ENCODE measurements around the gene POTEM.
"Not testable (repeated sequence)": the region's sequence is repeated elsewhere in the genome, so short reads cannot be mapped to it uniquely, and the experiment has no call there.

POTEM gene

GRCh38 chr14:18963276-18963675, 4.0 kb upstream of the POTEM start:
- H3K36me3 ChIP-seq (ENCODE audit: control insufficient read depth in 5 of 5, insufficient read depth in 5 of 5, low read length in 5 of 5); H3K4me1 ChIP-seq (ENCODE audit: control insufficient read depth in 5 of 5, insufficient read depth in 5 of 5, low read length in 5 of 5); H3K9me3 ChIP-seq (ENCODE audit: control insufficient read depth in 5 of 5, low read length in 5 of 5); H3K9ac ChIP-seq (ENCODE audit: low read length in 5 of 5); H3K27me3 ChIP-seq (ENCODE audit: control insufficient read depth in 5 of 5, insufficient read depth in 4 of 5, low read length in 5 of 5); H3K4me3 ChIP-seq (ENCODE audit: low read depth in 1 of 5, low read length in 5 of 5); H3K27ac ChIP-seq (ENCODE audit: low read depth, low read length): not testable (repeated sequence)

GRCh38 chr14:18964878-18965277, 2.4 kb upstream of the POTEM start:
- H3K4me3 ChIP-seq (ENCODE audit: low read depth in 1 of 5, low read length in 5 of 5); H3K4me1 ChIP-seq (ENCODE audit: control insufficient read depth in 5 of 5, insufficient read depth in 5 of 5, low read length in 5 of 5); H3K9ac ChIP-seq (ENCODE audit: low read length in 5 of 5); H3K9me3 ChIP-seq (ENCODE audit: control insufficient read depth in 5 of 5, low read length in 5 of 5); H3K27ac ChIP-seq (ENCODE audit: low read depth, low read length); H3K36me3 ChIP-seq (ENCODE audit: control insufficient read depth in 5 of 5, insufficient read depth in 5 of 5, low read length in 5 of 5); H3K27me3 ChIP-seq (ENCODE audit: control insufficient read depth in 5 of 5, insufficient read depth in 4 of 5, low read length in 5 of 5): not testable (repeated sequence)

DNA sequence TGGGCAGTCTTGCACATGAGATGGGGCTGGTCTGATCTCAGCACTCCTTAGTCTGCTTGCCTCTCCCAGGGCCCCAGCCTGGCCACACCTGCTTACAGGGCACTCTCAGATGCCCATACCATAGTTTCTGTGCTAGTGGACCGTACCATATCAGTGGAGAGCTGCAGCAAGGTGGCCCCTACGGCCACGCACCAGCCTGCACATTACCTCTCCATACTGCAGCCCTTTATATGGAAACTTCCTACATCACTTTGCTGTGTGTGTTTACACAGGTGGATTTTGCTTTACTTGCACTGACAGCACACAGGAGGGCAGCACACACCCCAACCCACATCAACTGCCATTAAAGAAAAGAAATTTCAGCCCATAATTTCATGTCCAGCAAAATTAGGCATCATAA, 35.3 kb downstream of the POTEM start:
- H3K4me3 ChIP-seq (ENCODE audit: low read depth in 1 of 5, low read length in 5 of 5); H3K9ac ChIP-seq (ENCODE audit: low read length in 5 of 5); H3K27ac ChIP-seq (ENCODE audit: low read depth, low read length); H3K36me3 ChIP-seq (ENCODE audit: control insufficient read depth in 5 of 5, insufficient read depth in 5 of 5, low read length in 5 of 5); H3K9me3 ChIP-seq (ENCODE audit: control insufficient read depth in 5 of 5, low read length in 5 of 5); H3K4me1 ChIP-seq (ENCODE audit: control insufficient read depth in 5 of 5, insufficient read depth in 5 of 5, low read length in 5 of 5); H3K27me3 ChIP-seq (ENCODE audit: control insufficient read depth in 5 of 5, insufficient read depth in 4 of 5, low read length in 5 of 5): not testable (repeated sequence)

- not testable (repeated sequence) for H3K4me1 ChIP-seq (ENCODE audit: control insufficient read depth in 5 of 5, insufficient read depth in 5 of 5, low read length in 5 of 5); H3K36me3 ChIP-seq (ENCODE audit: control insufficient read depth in 5 of 5, insufficient read depth in 5 of 5, low read length in 5 of 5); H3K4me3 ChIP-seq (ENCODE audit: low read depth in 1 of 5, low read length in 5 of 5); H3K27me3 ChIP-seq (ENCODE audit: control insufficient read depth in 5 of 5, insufficient read depth in 4 of 5, low read length in 5 of 5); H3K9ac ChIP-seq (ENCODE audit: low read length in 5 of 5); H3K9me3 ChIP-seq (ENCODE audit: control insufficient read depth in 5 of 5, low read length in 5 of 5); H3K27ac ChIP-seq (ENCODE audit: low read depth, low read length)
Measured at GRCh38 chr14:19006490-19006889, 39.3 kb downstream of the POTEM start.

- not testable (repeated sequence) for H3K9me3 ChIP-seq (ENCODE audit: control insufficient read depth in 5 of 5, low read length in 5 of 5); H3K9ac ChIP-seq (ENCODE audit: low read length in 5 of 5); H3K4me1 ChIP-seq (ENCODE audit: control insufficient read depth in 5 of 5, insufficient read depth in 5 of 5, low read length in 5 of 5); H3K27ac ChIP-seq (ENCODE audit: low read depth, low read length); H3K36me3 ChIP-seq (ENCODE audit: control insufficient read depth in 5 of 5, insufficient read depth in 5 of 5, low read length in 5 of 5); H3K4me3 ChIP-seq (ENCODE audit: low read depth in 1 of 5, low read length in 5 of 5); H3K27me3 ChIP-seq (ENCODE audit: control insufficient read depth in 5 of 5, insufficient read depth in 4 of 5, low read length in 5 of 5)
Measured at GRCh38 chr14:19007678-19008077, 40.4 kb downstream of the POTEM start.

DNA sequence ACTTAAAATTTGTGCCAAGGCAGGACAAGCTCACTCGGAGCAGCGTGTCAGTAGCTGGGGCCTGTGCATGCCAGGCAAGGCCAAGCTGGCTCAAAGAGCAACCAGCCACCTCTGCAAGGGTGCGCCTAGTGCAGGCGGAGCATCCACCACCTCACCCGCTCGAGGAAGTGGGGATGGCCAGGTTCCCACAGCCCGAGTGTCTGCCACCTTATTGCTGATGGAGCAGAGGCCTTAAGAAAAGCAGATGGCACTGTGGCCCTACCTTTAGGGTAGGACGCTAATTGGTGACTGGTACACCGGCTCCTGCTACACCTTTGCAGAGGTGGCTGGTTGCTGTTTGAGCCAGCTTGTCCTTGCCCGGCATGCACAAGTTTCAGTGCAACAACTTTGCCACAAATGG, 43.8 kb downstream of the POTEM start:
- not testable (repeated sequence) for H3K27ac ChIP-seq (ENCODE audit: low read depth, low read length); H3K4me3 ChIP-seq (ENCODE audit: low read depth in 1 of 5, low read length in 5 of 5); H3K4me1 ChIP-seq (ENCODE audit: control insufficient read depth in 5 of 5, insufficient read depth in 5 of 5, low read length in 5 of 5)

DNA sequence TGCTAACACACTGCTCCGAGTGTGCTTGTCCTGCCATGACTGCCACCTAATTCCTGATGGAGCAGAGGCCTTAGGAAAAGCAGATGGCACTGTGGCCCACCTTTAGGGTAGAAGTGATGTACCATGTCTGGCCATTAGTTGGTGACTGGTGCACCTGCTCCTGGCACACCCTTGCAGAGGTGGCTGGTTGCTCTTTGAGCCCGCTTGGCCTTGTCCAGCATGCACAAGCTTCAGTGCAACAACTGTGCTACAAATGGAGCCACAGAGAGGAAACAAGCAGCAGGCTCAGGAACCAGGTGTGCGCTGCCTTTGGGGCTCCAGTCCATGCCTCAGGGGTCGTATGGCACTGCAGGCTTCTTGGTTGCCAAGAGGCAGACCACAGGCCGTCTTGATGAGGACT, 44.5 kb downstream of the POTEM start:
- H3K9ac ChIP-seq (ENCODE audit: low read length in 5 of 5); H3K27me3 ChIP-seq (ENCODE audit: control insufficient read depth in 5 of 5, insufficient read depth in 4 of 5, low read length in 5 of 5); H3K4me3 ChIP-seq (ENCODE audit: low read depth in 1 of 5, low read length in 5 of 5); H3K9me3 ChIP-seq (ENCODE audit: control insufficient read depth in 5 of 5, low read length in 5 of 5); H3K4me1 ChIP-seq (ENCODE audit: control insufficient read depth in 5 of 5, insufficient read depth in 5 of 5, low read length in 5 of 5); H3K36me3 ChIP-seq (ENCODE audit: control insufficient read depth in 5 of 5, insufficient read depth in 5 of 5, low read length in 5 of 5); H3K27ac ChIP-seq (ENCODE audit: low read depth, low read length): not testable (repeated sequence)

More for the DNA sequence above, 43.8 kb downstream of the POTEM start:
- H3K9me3 ChIP-seq (ENCODE audit: control insufficient read depth in 5 of 5, low read length in 5 of 5); H3K36me3 ChIP-seq (ENCODE audit: control insufficient read depth in 5 of 5, insufficient read depth in 5 of 5, low read length in 5 of 5); H3K9ac ChIP-seq (ENCODE audit: low read length in 5 of 5); H3K27me3 ChIP-seq (ENCODE audit: control insufficient read depth in 5 of 5, insufficient read depth in 4 of 5, low read length in 5 of 5): not testable (repeated sequence)

DNA sequence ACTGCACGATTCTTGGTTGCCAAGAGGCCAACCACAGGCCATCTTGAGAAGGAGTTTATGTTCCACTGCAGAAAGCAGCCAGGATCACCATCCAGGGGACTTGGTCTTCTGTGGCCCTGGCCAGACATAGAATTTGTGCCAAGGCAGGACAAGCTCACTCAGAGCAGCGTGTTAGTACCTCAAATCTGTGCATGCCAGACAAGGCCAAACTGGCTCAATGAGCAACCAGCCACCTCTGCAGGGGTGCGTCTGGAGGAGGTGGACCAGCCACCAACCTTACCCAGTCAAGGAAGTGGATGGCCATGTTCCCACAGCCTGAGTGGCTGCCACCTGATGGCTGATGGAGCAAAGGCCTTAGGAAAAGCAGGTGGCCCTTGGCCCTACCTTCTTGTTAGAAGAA, 48.0 kb downstream of the POTEM start:
- H3K27me3 ChIP-seq (ENCODE audit: control insufficient read depth in 5 of 5, insufficient read depth in 4 of 5, low read length in 5 of 5); H3K36me3 ChIP-seq (ENCODE audit: control insufficient read depth in 5 of 5, insufficient read depth in 5 of 5, low read length in 5 of 5); H3K4me3 ChIP-seq (ENCODE audit: low read depth in 1 of 5, low read length in 5 of 5); H3K4me1 ChIP-seq (ENCODE audit: control insufficient read depth in 5 of 5, insufficient read depth in 5 of 5, low read length in 5 of 5); H3K9ac ChIP-seq (ENCODE audit: low read length in 5 of 5); H3K9me3 ChIP-seq (ENCODE audit: control insufficient read depth in 5 of 5, low read length in 5 of 5); H3K27ac ChIP-seq (ENCODE audit: low read depth, low read length): not testable (repeated sequence)

- H3K36me3 ChIP-seq (ENCODE audit: control insufficient read depth in 5 of 5, insufficient read depth in 5 of 5, low read length in 5 of 5); H3K27me3 ChIP-seq (ENCODE audit: control insufficient read depth in 5 of 5, insufficient read depth in 4 of 5, low read length in 5 of 5); H3K27ac ChIP-seq (ENCODE audit: low read depth, low read length); H3K4me3 ChIP-seq (ENCODE audit: low read depth in 1 of 5, low read length in 5 of 5); H3K9ac ChIP-seq (ENCODE audit: low read length in 5 of 5); H3K9me3 ChIP-seq (ENCODE audit: control insufficient read depth in 5 of 5, low read length in 5 of 5); H3K4me1 ChIP-seq (ENCODE audit: control insufficient read depth in 5 of 5, insufficient read depth in 5 of 5, low read length in 5 of 5): not testable (repeated sequence)
Measured at GRCh38 chr14:19025080-19025589, 57.9 kb downstream of the POTEM start.

GRCh38 chr14:19026649-19027351, 59.6 kb downstream of the POTEM start:
- not testable (repeated sequence) for H3K4me3 ChIP-seq (ENCODE audit: low read depth in 1 of 5, low read length in 5 of 5); H3K27me3 ChIP-seq (ENCODE audit: control insufficient read depth in 5 of 5, insufficient read depth in 4 of 5, low read length in 5 of 5); H3K4me1 ChIP-seq (ENCODE audit: control insufficient read depth in 5 of 5, insufficient read depth in 5 of 5, low read length in 5 of 5); H3K27ac ChIP-seq (ENCODE audit: low read depth, low read length); H3K9ac ChIP-seq (ENCODE audit: low read length in 5 of 5); H3K36me3 ChIP-seq (ENCODE audit: control insufficient read depth in 5 of 5, insufficient read depth in 5 of 5, low read length in 5 of 5); H3K9me3 ChIP-seq (ENCODE audit: control insufficient read depth in 5 of 5, low read length in 5 of 5)

DNA sequence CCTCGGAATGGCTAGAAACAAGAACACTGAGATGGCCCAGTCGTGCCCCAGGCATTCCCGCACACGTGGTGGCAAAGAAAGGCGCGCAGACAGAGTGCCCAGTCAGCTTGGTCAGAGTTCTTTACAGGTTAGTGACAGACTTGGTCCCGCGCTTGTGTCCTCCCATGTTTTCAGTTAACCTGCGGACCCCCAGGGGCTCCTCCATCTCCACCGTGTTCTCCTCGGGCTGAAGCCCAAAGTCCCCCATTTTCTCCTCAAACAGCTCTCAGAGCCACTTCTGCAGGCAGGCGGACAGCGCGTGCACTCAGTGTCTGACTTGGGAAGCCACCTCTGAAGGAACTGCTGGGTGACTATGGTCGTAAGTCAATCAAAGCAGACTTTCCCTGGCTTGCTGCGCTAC, 60.7 kb downstream of the POTEM start:
- H3K27me3 ChIP-seq (ENCODE audit: control insufficient read depth in 5 of 5, insufficient read depth in 4 of 5, low read length in 5 of 5); H3K36me3 ChIP-seq (ENCODE audit: control insufficient read depth in 5 of 5, insufficient read depth in 5 of 5, low read length in 5 of 5); H3K9me3 ChIP-seq (ENCODE audit: control insufficient read depth in 5 of 5, low read length in 5 of 5); H3K27ac ChIP-seq (ENCODE audit: low read depth, low read length); H3K9ac ChIP-seq (ENCODE audit: low read length in 5 of 5); H3K4me3 ChIP-seq (ENCODE audit: low read depth in 1 of 5, low read length in 5 of 5); H3K4me1 ChIP-seq (ENCODE audit: control insufficient read depth in 5 of 5, insufficient read depth in 5 of 5, low read length in 5 of 5): not testable (repeated sequence)
